ENCODE results near the gene PCNA. TPM values are rescaled to one million over a fixed set of nuclear protein-coding genes. Genes with fewer than 3 reads are reported as not detected.
A peak's percentile ranks its signal among the peaks of the same experiment; 100 is the strongest.

The PCNA gene
- total and polyA plus RNA-seq, 7 donors: 24.6 to 145 (median 54.8) TPM

DNA sequence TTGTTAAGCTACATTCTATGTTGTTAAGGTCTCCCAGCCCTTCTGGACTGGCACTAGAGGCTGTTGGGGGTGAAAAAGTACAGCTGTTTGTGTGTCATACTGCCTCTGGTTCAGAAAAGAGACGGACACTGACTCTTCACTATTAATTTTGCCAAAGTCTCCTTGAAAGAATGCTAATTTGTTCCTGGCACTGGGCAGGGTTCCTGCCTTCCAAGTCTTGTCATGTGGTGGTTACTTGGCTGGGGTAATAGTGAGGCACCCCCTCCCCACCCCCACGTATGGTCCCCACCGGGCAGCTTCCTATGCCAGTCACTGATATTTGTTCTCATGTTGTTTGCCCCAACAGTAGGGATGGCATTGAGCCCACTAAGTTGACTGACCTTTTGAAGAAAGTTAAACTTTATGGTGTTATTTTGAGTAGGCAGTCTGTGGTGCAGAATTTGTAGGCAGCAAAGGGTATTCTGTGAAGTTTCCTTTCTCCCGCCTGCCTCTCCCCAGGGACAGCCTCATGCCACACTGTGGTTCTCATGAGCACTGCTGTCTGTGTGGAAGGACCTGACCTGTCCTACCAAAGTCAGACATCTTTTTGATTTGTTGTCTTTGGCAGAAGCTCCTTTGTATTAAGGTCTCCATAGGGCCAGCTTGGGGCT lies 15.7 kb upstream of the PCNA start:
- peaks cover 0 to 46% (median 37%) of the 10 kb centered on the region in 4 donors for H3K4me1 ChIP-seq
- intact Hi-C loops (cut with DNase I): no loop called here
- no peaks in the 10 kb centered on the region for H3K36me3 ChIP-seq
- no peak overlapping the region for H3K4me3 ChIP-seq
- TF ChIP-seq EP300 (IDR thresholded peaks at IDR 0.05) (no peak), POLR2A (IDR thresholded peaks at IDR 0.05) (no peak), POLR2AphosphoS5 (IDR thresholded peaks at IDR 0.05) (no peak)
- TF ChIP-seq, protein P1, sequence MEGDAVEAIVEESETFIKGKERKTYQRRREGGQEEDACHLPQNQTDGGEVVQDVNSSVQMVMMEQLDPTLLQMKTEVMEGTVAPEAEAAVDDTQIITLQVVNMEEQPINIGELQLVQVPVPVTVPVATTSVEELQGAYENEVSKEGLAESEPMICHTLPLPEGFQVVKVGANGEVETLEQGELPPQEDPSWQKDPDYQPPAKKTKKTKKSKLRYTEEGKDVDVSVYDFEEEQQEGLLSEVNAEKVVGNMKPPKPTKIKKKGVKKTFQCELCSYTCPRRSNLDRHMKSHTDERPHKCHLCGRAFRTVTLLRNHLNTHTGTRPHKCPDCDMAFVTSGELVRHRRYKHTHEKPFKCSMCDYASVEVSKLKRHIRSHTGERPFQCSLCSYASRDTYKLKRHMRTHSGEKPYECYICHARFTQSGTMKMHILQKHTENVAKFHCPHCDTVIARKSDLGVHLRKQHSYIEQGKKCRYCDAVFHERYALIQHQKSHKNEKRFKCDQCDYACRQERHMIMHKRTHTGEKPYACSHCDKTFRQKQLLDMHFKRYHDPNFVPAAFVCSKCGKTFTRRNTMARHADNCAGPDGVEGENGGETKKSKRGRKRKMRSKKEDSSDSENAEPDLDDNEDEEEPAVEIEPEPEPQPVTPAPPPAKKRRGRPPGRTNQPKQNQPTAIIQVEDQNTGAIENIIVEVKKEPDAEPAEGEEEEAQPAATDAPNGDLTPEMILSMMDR (IDR thresholded peaks at IDR 0.05): no peak
- peak overlapping the region in 3 of 4 donors; percentile 56 to 69 (median 68) for H3K27ac ChIP-seq
- 71 to 86% methylated on average over 4 of the region's 4 CpGs for WGBS, 2 donors
- no peaks in the 10 kb centered on the region for H3K27me3 ChIP-seq
- DNase-seq: no peak
- H3K9me3 ChIP-seq: no peaks in the 10 kb centered on the region

DNA sequence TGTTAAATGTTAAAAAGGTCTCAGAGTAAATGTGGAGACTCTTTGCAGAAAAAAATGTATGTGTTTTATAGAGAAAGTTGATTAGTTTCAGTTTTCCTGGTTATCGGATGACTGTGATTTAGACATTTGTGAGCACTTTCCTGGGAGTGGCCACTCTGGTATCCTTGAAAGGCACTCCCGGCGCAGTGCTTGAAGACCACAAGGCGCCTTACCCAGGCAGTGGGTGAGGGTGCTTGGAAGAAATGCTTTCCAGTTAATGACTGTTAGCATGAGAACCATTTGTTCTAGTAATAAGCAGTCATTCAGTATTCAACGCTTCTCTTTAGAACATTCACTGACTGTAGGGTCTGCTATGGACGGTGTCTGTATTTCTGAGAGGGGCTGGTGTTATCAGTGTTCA lies 14.2 kb upstream of the PCNA start:
- no peak overlapping the region for H3K4me3 ChIP-seq
- no peaks in the 10 kb centered on the region for H3K36me3 ChIP-seq
- peak overlapping the region in 1 of 4 donors; percentile 69 for H3K27ac ChIP-seq
- DNase-seq: no peak
- no peaks in the 10 kb centered on the region for H3K27me3 ChIP-seq
- 94 to 96% methylated on average over 6 of the region's 6 CpGs for WGBS, 2 donors
- TF ChIP-seq EP300 (IDR thresholded peaks at IDR 0.05): no peak
- TF ChIP-seq POLR2AphosphoS5 (IDR thresholded peaks at IDR 0.05): no peak
- no peak for TF ChIP-seq POLR2A (IDR thresholded peaks at IDR 0.05)
- TF ChIP-seq, protein P1 (IDR thresholded peaks at IDR 0.05): no peak
- peaks cover 0 to 48% (median 39%) of the 10 kb centered on the region in 4 donors for H3K4me1 ChIP-seq
- intact Hi-C loops (cut with DNase I): no loop called here
- no peaks in the 10 kb centered on the region for H3K9me3 ChIP-seq

DNA sequence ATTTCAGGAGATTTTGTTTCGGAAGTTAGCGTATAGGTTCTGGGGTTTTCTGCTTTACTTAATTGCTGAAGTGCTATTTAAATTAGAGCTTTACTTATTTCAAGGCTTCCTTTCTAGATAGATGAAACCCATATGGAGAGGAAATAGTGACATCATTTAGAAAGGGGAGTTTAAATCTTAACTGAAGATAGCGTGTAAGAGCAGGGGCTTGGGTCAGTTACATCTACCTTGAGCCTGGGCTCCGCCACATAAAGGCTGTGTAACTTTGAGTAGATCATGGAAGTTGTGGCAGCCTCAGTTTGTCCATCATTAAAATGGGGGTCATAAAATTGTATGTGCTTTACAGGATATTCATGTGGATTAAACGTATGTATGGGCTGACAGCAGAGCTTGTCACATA lies 11.7 kb upstream of the PCNA start:
- H3K4me1 ChIP-seq: peaks cover 0 to 64% (median 51%) of the 10 kb centered on the region in 4 donors
- 73 to 85% methylated on average over 5 of the region's 5 CpGs for WGBS, 2 donors
- H3K36me3 ChIP-seq: no peaks in the 10 kb centered on the region
- H3K27ac ChIP-seq: peak overlapping the region; percentile 45 to 97 (median 66)
- no peaks in the 10 kb centered on the region for H3K27me3 ChIP-seq
- TF ChIP-seq POLR2AphosphoS5 (IDR thresholded peaks at IDR 0.05) (no peak), POLR2A (IDR thresholded peaks at IDR 0.05) (no peak), EP300 (IDR thresholded peaks at IDR 0.05) (no peak)
- TF ChIP-seq, protein P1 (IDR thresholded peaks at IDR 0.05): no peak
- H3K9me3 ChIP-seq: no peaks in the 10 kb centered on the region
- intact Hi-C loops (cut with DNase I): no loop called here
- no peak overlapping the region for H3K4me3 ChIP-seq
- DNase-seq: no peak

DNA sequence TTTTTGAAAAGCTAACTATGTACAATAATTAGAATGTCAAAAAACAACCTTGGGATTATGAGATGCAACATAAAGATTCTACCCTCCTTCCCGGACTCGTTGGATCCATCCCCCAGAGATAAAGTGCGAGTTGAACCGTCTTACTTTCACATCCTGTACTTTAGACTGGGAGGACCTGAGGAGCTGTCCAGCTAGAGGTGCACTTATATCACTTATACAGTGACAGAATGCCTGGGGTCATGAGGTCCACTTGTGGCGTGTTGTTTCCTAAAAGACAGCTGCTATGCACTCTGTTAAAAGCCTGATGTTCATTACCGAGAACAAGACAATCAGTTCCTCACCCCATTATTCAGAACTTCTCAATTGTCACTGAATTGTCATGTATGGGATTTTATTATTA lies 9.1 kb upstream of the PCNA start:
- H3K36me3 ChIP-seq: no peaks in the 10 kb centered on the region
- 47 to 77% methylated on average over 6 of the region's 6 CpGs for WGBS, 2 donors
- peaks cover 0 to 48% (median 37%) of the 10 kb centered on the region in 4 donors for H3K4me1 ChIP-seq
- H3K9me3 ChIP-seq: no peaks in the 10 kb centered on the region
- no peak overlapping the region for H3K4me3 ChIP-seq
- H3K27ac ChIP-seq: peak overlapping the region; percentile 97 to 99 (median 98)
- H3K27me3 ChIP-seq: no peaks in the 10 kb centered on the region
- TF ChIP-seq, protein P1 (IDR thresholded peaks at IDR 0.05): no peak
- no peak for TF ChIP-seq EP300 (IDR thresholded peaks at IDR 0.05)
- DNase-seq: no peak
- intact Hi-C loops (cut with DNase I): loop anchor here (5.0 kb wide), 1 partner anchor 43 kb away; no protein-coding TSS in a partner anchor
